ENCODE measurements around the gene CNTF.

DNA sequence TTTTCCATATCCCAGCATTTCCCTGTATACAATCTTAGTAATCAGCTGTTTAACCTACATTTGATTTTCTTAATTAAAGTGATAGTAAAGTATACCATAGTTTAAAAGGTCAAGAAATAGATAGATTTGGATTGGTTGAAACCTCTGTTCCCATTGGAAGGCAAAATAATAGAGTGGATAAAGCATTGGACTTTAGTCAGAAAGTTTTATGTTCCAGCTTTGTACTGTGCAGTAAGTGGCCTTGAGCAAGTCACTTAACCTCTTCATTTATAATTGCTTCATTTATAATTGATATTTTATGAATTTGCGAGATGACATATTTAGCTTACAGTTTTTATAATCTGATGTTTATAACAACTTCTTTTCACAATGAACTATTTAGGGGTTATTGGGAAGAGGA is 40.0 kb upstream of the CNTF start:
- TF ChIP-seq, protein P1, sequence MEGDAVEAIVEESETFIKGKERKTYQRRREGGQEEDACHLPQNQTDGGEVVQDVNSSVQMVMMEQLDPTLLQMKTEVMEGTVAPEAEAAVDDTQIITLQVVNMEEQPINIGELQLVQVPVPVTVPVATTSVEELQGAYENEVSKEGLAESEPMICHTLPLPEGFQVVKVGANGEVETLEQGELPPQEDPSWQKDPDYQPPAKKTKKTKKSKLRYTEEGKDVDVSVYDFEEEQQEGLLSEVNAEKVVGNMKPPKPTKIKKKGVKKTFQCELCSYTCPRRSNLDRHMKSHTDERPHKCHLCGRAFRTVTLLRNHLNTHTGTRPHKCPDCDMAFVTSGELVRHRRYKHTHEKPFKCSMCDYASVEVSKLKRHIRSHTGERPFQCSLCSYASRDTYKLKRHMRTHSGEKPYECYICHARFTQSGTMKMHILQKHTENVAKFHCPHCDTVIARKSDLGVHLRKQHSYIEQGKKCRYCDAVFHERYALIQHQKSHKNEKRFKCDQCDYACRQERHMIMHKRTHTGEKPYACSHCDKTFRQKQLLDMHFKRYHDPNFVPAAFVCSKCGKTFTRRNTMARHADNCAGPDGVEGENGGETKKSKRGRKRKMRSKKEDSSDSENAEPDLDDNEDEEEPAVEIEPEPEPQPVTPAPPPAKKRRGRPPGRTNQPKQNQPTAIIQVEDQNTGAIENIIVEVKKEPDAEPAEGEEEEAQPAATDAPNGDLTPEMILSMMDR (IDR thresholded peaks at IDR 0.05; ENCODE audit: poor library complexity): no peak
- TF ChIP-seq EZH2 (IDR thresholded peaks at IDR 0.05; ENCODE audit: borderline replicate concordance) (no peak), EZH2phosphoT487 (IDR thresholded peaks at IDR 0.05; ENCODE audit: low read depth, severe bottlenecking, unreplicated experiment) (no peak)
